ENCODE data around the gene BRD9.

GRCh38 chr5:862367-863243 is 30.0 kb downstream of the BRD9 start:
- TF ChIP-seq, protein P1, sequence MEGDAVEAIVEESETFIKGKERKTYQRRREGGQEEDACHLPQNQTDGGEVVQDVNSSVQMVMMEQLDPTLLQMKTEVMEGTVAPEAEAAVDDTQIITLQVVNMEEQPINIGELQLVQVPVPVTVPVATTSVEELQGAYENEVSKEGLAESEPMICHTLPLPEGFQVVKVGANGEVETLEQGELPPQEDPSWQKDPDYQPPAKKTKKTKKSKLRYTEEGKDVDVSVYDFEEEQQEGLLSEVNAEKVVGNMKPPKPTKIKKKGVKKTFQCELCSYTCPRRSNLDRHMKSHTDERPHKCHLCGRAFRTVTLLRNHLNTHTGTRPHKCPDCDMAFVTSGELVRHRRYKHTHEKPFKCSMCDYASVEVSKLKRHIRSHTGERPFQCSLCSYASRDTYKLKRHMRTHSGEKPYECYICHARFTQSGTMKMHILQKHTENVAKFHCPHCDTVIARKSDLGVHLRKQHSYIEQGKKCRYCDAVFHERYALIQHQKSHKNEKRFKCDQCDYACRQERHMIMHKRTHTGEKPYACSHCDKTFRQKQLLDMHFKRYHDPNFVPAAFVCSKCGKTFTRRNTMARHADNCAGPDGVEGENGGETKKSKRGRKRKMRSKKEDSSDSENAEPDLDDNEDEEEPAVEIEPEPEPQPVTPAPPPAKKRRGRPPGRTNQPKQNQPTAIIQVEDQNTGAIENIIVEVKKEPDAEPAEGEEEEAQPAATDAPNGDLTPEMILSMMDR (optimal IDR thresholded peaks at IDR 0.05 in 1 of 3, IDR thresholded peaks at IDR 0.05 in 1 of 3, conservative IDR thresholded peaks at IDR 0.05 in 1 of 3; ENCODE audit: extremely low read depth in 1 of 3, insufficient read depth in 2 of 3, low read length in 3 of 3): no peak
- TF ChIP-seq EZH2 (IDR thresholded peaks at IDR 0.05; ENCODE audit: low read length): no peak
